GM23248 (cell line): ENCODE data around the gene ZNF407. TPM values are rescaled to one million over a fixed set of nuclear protein-coding genes. Genes with fewer than 3 reads are reported as not detected.
"Not testable (repeated sequence)": the region's sequence is repeated elsewhere in the genome, so short reads cannot be mapped to it uniquely, and the experiment has no call there.

Source experiments
- DNase-seq: peaks from one replicate; pipeline ENCODE4 v3.0.0-alpha.2; 2015
- H2AFZ ChIP-seq: fragments of 200-600 bp; sonication (generic); 2 replicates; pipeline ENCODE4 v1.6.1; 2016; ENCODE audit warnings: antibody characterized with exemption
- H3F3A ChIP-seq: fragments of 200-600 bp; sonication (generic); 2 replicates; pipeline ENCODE4 v1.6.1; 2016; ENCODE audit warnings: mild to moderate bottlenecking, antibody characterized with exemption, mixed run types; ENCODE audit not compliant: insufficient read depth
- H3K27ac ChIP-seq: fragments of 200-600 bp; sonication (generic); 2 replicates; pipeline ENCODE4 v1.5.1; 2016; ENCODE audit warnings: mild to moderate bottlenecking
- H3K27me3 ChIP-seq: fragments of 200-600 bp; sonication (generic); replicated peaks from 2 replicates; pipeline ENCODE4 v1.6.1; 2016; ENCODE audit warnings: mild to moderate bottlenecking; ENCODE audit not compliant: insufficient read depth
- H3K36me3 ChIP-seq: fragments of 200-600 bp; sonication (generic); 2 replicates; pipeline ENCODE4 v1.6.1; 2016; ENCODE audit warnings: low read depth, mild to moderate bottlenecking
- H3K4me1 ChIP-seq: fragments of 200-600 bp; sonication (generic); 2 replicates; pipeline ENCODE4 v1.6.1; 2016; ENCODE audit warnings: mild to moderate bottlenecking; ENCODE audit not compliant: insufficient read depth
- H3K4me2 ChIP-seq: fragments of 200-600 bp; sonication (generic); one replicate; pipeline ENCODE4 v1.6.1; 2016; ENCODE audit warnings: mild to moderate bottlenecking; ENCODE audit not compliant: unreplicated experiment
- H3K4me3 ChIP-seq: fragments of 200-600 bp; sonication (generic); 2 replicates; pipeline ENCODE4 v1.5.1; 2016; ENCODE audit warnings: mild to moderate bottlenecking
- H3K79me2 ChIP-seq: fragments of 200-600 bp; sonication (generic); 2 replicates; pipeline ENCODE4 v1.6.1; 2016; ENCODE audit warnings: mild to moderate bottlenecking; ENCODE audit not compliant: insufficient read depth
- H3K9ac ChIP-seq: fragments of 200-600 bp; sonication (generic); 2 replicates; pipeline ENCODE4 v1.6.1; 2016; ENCODE audit warnings: mild to moderate bottlenecking
- H3K9me2 ChIP-seq: fragments of 200-600 bp; sonication (generic); 2 replicates; pipeline ENCODE4 v1.6.1; 2016; ENCODE audit warnings: mixed run types, mild to moderate bottlenecking, moderate library complexity; ENCODE audit not compliant: insufficient read depth
- H3K9me3 ChIP-seq: fragments of 200-600 bp; sonication (generic); one replicate; pipeline ENCODE4 v1.6.1; 2017; ENCODE audit warnings: low read depth
- H4K20me1 ChIP-seq: fragments of 200-600 bp; sonication (generic); 2 replicates; pipeline ENCODE4 v1.6.0; 2016; ENCODE audit not compliant: insufficient read depth
- EZH2 ChIP-seq: fragments of 200-600 bp; sonication (generic); IDR thresholded peaks from 2 replicates; pipeline ENCODE4 v1.6.1; 2018; ENCODE audit warnings: antibody characterized with exemption, mild to moderate bottlenecking; ENCODE audit not compliant: insufficient read depth, poor library complexity, severe bottlenecking
- EZH2phosphoT487 ChIP-seq: fragments of 200-600 bp; sonication (generic); IDR thresholded peaks from 2 replicates; pipeline ENCODE4 v1.6.1; 2018; ENCODE audit warnings: antibody characterized with exemption, moderate library complexity, mild to moderate bottlenecking, low read depth; ENCODE audit not compliant: insufficient read depth
- WGBS, 2 experiments: methylation state at CpG; one replicate each; pipeline ENCODE4 v1.1.6; 2015 to 2017; ENCODE audit warnings: low lambda C conversion rate in 2 of 2, low coverage in 1 of 2; ENCODE audit errors: missing lambda C conversion rate in 2 of 2; 5-methylcytosine and 5-hydroxymethylcytosine counted together
- in situ Hi-C: fragments of 300-500 bp; cut with MboI; formaldehyde crosslinking; loops from 2 replicates; pipeline ENCODE4 v1.15.0; 2020
- polyA plus RNA-seq: library from polyadenylated mRNA; unstranded; fragments of >200 nt; fragmentation: Nextera tagmentation; extraction: Ambion mirVana; gene quantifications from 2 replicates; pipeline ENCODE4 v1.2.1, GENCODE V29; 2016
- total RNA-seq: library from RNA; depleted of rRNA; stranded (reverse); fragments of >200 nt; shearing (Covaris generic); gene quantifications from 2 replicates; pipeline ENCODE4 v1.2.3, GENCODE V29; 2014

Gene ZNF407
- total and polyA plus RNA-seq, 2 experiments from 2014 or later = 2.6 to 6.3 TPM

DNA sequence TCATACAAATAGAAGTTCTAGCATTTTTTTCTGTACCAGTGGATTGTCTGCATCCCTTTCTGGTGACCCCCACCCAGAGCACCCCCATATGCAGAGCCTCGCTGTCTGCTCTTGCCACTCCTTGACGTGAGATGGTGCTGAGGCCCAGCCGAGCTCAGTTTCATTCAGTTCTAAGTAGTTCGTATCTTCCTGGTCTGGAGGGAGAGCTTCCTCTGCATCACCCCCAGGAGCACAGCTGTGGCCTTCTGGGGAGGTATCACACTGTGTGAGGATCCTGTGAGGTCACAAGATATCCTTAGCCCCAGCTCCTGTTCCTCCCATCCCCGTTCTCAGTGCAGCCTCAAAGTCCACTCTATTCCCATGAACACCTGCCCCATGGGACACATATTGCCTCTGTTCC is 478.6 kb downstream of the ZNF407 start:
- Histone ChIP-seq H4K20me1 (no peaks in the 10 kb centered on the region), H3K4me1 (0 out of 2 replicates have a peak, but pooled peaks cover under 1% of the 10 kb centered on the region), H3K79me2 (no peaks in the 10 kb centered on the region), H3K4me2 (no peak overlapping the region), H3K9me3 (no peaks in the 10 kb centered on the region), H3F3A (no peaks in the 10 kb centered on the region), H3K27ac (no peak overlapping the region), H3K4me3 (no peak overlapping the region), H3K9ac (no peak overlapping the region), H3K9me2 (no peaks in the 10 kb centered on the region), H2AFZ (no peak overlapping the region), H3K27me3 (no peaks in the 10 kb centered on the region), H3K36me3 (no peaks in the 10 kb centered on the region)
- WGBS, 2 experiments = 60 to 65% methylated on average over 5 of the region's 5 CpGs
- in situ Hi-C loops = no loop called here
- TF ChIP-seq EZH2phosphoT487 (no peak), EZH2 (no peak)
- DNase-seq = no peak

DNA sequence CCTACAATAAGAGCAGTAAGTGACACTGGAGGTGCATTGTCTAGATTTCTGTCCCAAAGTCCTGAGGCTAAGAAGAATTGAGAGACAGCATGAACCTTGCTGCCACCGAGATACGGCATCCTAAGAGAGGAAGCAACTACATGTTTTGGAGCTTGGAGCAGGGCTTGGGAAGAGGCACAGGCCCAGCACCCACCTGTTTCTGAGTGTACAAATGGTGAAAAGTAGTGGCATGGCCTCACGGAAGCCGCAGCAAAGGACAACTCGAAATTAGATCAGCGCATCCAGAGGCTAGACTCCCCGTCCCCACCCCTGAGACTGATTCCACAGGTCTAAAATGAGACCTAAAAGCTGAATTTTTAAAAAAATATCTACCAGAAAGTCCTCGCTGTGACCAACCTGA is 483.8 kb downstream of the ZNF407 start:
- in situ Hi-C loops = no loop called here
- TF ChIP-seq EZH2phosphoT487 = no peak
- TF ChIP-seq EZH2 = no peak

GRCh38 chr18:75083131-75083530 is 485.5 kb downstream of the ZNF407 start:
- in situ Hi-C loops = no loop called here
- TF ChIP-seq EZH2phosphoT487 (no peak), EZH2 (no peak)
- no peak overlapping the region for H3K4me3 ChIP-seq

More for the DNA sequence above, 483.8 kb downstream of the ZNF407 start:
- Histone ChIP-seq H3K27me3 (no peaks in the 10 kb centered on the region), H3K9ac (no peak overlapping the region), H3K4me2 (no peak overlapping the region), H3K79me2 (no peaks in the 10 kb centered on the region), H3K9me2 (no peaks in the 10 kb centered on the region), H3K36me3 (no peaks in the 10 kb centered on the region), H2AFZ (no peak overlapping the region), H3K9me3 (no peaks in the 10 kb centered on the region), H3K4me1 (no peaks in the 10 kb centered on the region), H4K20me1 (no peaks in the 10 kb centered on the region), H3K4me3 (no peak overlapping the region), H3F3A (no peaks in the 10 kb centered on the region), H3K27ac (no peak overlapping the region)
- no peak for DNase-seq
- WGBS, 2 experiments = 64 to 68% methylated on average over 8 of the region's 8 CpGs

GRCh38 chr18:75083761-75084160 is 486.1 kb downstream of the ZNF407 start:
- Histone ChIP-seq H3K36me3 (no peaks in the 10 kb centered on the region), H3F3A (no peaks in the 10 kb centered on the region), H3K9me3 (no peaks in the 10 kb centered on the region), H3K4me3 (no peak overlapping the region), H3K4me2 (no peak overlapping the region), H3K4me1 (no peaks in the 10 kb centered on the region), H4K20me1 (no peaks in the 10 kb centered on the region), H3K9me2 (no peaks in the 10 kb centered on the region), H3K9ac (no peak overlapping the region), H2AFZ (no peak overlapping the region), H3K79me2 (no peaks in the 10 kb centered on the region), H3K27me3 (no peaks in the 10 kb centered on the region), H3K27ac (no peak overlapping the region)
- no peak for DNase-seq
- 46 to 48% methylated on average over 9 of the region's 9 CpGs for WGBS, 2 experiments
- in situ Hi-C loops = no loop called here
- no peak for TF ChIP-seq EZH2phosphoT487
- no peak for TF ChIP-seq EZH2

More at GRCh38 chr18:75083131-75083530, 485.5 kb downstream of the ZNF407 start:
- no peak for DNase-seq
- H3K4me2 ChIP-seq = no peak overlapping the region
- no peaks in the 10 kb centered on the region for H4K20me1 ChIP-seq
- H3K27me3 ChIP-seq = no peaks in the 10 kb centered on the region
- WGBS, 2 experiments = 68 to 76% methylated on average over 5 of the region's 5 CpGs
- H3F3A ChIP-seq = no peaks in the 10 kb centered on the region
- no peaks in the 10 kb centered on the region for H3K9me3 ChIP-seq
- no peaks in the 10 kb centered on the region for H3K9me2 ChIP-seq
- no peaks in the 10 kb centered on the region for H3K79me2 ChIP-seq
- H2AFZ ChIP-seq = no peak overlapping the region
- no peaks in the 10 kb centered on the region for H3K36me3 ChIP-seq
- no peak overlapping the region for H3K9ac ChIP-seq
- H3K27ac ChIP-seq = no peak overlapping the region
- no peaks in the 10 kb centered on the region for H3K4me1 ChIP-seq

DNA sequence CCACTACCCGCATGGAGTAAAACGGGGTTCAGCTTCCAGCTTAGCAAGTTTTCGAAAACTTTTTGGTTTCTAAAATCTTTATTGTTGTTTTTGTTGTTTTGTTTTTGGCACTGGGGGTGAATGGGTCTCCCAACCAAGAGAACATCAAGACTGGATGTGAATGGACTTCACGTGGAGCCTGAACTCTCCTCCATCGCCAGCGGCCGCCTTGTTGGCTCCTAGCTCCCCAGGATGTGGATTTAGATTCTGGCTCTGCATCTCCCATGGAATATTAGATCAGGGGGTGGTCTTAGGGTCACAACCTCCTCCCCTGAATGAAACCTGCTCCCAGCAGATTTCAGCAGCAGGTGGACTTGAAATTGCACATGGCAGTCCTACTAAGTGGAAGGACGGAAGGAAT is 488.0 kb downstream of the ZNF407 start:
- H2AFZ ChIP-seq, H3K9me3 ChIP-seq, H4K20me1 ChIP-seq, H3K27ac ChIP-seq, H3K4me1 ChIP-seq, H3K79me2 ChIP-seq, H3K4me3 ChIP-seq, in situ Hi-C loops, DNase-seq, H3K9me2 ChIP-seq, H3K9ac ChIP-seq, H3K36me3 ChIP-seq, H3K27me3 ChIP-seq, H3K4me2 ChIP-seq, H3F3A ChIP-seq: not testable (repeated sequence)
- WGBS, 2 experiments = 66 to 77% methylated on average over 8 of the region's 8 CpGs
